ENCODE data around the gene ABCC8.

ABCC8 gene

DNA sequence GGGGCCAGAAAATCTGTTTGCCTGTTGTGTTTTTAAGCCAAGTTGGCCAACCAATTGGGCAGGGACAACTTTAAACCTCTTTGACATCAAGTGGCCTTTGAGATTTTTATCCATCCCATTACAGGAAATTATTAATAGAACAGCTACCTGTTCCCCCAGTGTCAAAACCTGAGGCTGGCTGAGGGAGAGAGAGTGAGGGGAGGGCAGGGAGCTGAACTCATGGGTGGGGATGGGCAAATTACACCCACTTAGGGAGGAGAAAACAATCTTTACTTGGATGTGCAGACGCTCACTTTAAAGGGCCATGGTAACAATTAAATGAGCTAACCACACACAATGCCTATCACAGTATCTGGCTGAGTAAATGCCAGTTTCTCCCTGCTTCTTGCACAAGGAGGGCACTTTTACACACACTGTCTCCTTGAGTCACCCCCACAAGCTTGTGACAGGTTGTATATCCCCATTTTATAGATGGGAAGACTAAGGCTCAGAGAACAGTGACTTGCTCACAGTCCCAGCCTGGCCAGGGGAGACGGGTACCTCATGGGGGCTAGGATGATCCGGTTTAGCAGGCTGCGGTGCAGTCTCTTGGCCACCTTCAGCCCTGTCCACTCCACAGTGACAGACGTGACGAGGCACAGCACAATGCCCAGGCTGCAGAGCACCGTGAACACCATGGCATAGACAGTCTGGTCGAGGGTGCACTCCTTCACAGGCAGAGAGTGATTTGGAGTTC, 70.4 kb downstream of the ABCC8 start:
- no peak for DNase-seq

DNA sequence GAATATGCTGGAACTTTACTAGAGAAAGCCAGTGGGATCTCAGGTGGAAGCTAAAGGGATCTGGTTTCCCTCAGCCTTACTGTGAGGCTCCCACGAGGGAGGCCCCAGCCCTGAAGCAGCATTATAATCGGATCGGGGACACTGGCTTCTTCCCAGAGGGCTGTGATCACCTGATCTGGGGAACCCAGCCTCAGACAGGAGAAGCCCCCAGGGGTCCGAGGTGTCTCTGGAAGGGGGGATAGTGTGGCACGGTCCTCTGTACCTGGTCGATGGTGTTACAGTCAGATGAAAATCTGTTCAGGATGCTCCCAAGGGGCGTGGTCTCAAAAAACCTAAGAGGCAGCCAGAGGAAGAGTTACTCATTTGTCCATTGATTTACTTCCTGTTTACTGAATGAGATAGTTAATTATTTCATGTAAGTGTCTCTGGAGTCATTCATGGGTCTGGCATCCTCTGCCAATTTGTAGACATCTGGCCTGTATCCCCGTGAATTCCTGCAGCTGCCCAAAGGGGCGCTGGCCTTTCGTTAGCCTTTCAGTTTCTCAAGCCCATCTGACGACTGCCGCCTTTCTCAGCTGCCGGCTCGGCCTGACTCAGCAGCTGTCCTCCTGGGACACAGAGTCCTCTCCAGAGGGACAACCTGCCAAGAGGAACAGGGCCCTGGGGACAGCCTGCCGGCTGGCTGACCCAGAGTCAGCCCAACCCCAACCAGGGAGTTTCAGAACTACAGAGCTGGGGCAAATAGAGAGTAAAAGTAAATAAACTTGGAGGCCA, 71.2 kb downstream of the ABCC8 start:
- DNase-seq, result peak in 49 of 56 donors; percentile 6 to 83 (median 50)

DNA sequence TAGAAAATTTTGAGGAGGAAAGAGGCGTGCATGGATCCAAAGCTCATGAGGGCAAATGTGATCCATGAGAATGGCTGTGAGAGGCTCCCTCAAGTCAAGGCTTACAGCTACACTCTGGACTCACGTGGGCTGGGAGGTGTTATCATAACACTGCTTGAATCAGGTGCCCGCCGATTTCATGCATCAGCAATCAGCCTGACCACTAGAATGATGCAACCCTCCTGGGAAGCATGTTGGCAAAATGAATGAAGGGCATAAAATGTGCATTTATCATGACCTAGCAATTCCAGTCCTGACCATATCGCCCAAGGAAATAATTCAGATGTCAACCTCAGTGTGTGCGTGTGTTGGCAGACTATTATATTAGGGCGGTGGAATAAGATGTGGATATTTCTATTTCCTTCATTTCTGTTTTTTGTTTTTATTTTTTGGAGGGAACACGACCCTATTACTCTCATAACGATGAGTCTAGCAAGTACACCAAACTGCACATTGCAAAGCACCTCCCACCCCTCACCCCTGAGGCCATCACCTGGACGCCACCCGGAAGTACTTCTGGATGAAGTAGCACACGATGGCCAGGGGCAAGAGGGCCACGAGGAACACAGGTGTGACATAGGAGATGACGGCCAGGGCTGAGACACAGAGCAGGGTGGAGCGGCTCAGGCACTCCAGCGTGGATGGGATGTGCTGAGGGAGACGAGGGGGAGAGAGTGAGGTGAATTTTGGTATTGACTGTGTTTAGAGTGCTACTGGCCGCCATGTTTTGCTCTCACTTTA, 72.5 kb downstream of the ABCC8 start:
- no peak for DNase-seq

DNA sequence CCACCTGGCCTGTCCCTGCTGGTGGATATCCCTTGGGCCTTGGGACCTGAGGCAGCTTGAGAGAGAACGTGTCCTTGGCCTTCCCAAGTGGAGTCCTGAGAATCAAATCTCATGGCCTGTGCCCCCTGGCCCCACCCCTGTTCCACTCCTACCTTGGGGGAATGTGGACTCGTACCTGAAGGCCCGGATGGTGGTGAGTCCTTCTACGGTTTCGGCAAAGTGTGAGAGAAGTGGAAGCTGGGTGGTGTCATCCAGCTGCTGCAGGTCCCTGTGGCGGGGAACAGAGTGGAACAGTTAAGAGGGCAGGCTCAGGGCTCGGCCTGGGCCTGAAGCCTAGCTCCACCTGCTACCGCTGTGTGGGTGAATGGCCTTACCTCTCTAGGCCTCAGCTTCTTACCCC, 74.2 kb downstream of the ABCC8 start:
- DNase-seq, result no peak

DNA sequence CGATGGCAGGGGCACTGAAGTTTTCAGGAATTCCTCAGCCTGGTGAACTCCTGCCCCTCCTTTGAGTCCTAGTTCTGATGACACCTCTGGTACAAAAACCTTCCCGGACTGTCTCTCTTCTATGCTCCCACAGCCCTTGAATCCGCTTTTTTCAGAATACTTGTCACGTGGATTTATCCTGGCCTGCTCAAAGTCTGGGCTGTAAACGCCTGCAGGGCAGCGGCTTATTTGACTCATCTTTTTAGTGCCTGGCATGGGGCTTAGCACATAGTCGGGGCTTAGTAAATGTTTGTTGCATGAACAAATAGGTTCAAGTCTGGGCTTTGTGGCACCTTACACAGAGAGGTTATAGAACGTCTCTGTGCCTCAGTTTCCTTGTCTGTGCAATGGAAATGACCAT, 74.8 kb downstream of the ABCC8 start:
- DNase-seq, result no peak

DNA sequence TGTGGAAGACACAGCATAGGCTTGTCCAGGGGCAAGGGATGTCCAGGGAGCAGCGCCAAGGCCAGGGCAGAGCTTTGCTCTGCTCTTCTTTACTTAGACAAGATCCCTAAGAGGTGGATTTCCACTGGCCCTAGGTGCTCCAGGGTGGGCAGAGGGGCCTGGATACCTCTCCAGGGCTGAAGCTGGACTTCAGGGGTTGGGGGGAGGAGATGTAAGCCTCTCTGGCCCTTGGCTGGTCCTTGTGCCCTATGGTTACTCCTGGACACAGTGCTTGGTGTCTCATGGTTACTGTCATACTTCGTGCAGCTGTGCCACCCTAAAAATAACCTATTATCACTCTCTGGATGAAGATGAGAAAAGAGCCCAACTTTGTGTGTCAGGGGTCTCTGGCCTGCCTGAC, 75.3 kb downstream of the ABCC8 start:
- no peak for DNase-seq

DNA sequence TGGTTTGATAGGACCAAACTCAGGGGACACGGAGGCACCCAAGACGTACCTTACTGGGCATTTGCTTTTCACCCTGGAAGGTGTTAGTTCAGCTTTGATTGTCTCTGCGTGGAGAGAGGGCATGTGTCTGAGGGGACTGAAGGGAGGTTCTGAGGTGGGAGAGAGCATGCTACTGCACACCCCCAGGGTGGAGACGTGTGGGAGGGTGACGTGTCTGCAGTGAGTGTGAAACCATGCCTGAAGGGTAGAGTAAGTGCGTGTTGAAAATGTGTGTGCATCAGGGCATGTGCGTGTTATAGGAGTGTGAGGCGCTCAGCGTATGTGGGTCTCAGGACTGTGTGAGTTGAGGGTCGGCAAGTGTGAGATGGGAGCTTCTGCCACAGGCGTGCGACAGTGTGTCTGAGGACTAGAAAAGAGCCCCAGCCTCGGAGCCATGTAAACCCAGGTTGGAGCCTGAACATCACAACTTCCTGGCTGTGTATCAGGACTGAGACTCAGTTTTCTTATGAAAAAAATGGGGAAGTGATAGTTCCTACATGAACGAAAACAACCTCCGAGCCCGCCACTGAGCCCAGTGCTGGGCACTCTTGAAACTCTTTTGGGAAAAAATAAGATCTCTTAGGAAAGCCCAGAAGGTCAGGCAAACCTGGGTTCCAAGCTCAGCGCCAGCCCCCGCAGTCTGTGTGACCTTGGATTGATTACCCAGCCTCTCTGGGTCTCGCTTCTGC, 76.4 kb downstream of the ABCC8 start:
- no peak for DNase-seq

DNA sequence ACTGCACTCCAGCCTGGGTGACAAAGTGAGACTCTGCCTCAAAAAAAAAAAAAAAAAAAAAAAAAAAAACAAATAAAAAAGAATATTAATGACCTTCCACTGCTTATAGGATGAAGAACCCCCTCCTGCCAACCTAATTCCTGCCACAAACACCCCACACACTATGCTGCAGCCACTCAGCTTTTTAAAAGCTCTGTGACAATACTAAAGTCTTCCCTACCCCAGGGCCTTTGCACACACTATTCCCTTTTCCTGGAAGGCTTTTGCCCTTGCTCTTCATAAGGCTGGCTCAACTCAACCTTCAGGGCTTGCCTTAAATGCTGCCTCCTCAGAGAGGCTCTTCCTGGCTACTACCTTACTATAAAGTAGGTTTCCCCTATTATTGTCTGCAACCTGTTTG, 77.4 kb downstream of the ABCC8 start:
- DNase-seq, result no peak

DNA sequence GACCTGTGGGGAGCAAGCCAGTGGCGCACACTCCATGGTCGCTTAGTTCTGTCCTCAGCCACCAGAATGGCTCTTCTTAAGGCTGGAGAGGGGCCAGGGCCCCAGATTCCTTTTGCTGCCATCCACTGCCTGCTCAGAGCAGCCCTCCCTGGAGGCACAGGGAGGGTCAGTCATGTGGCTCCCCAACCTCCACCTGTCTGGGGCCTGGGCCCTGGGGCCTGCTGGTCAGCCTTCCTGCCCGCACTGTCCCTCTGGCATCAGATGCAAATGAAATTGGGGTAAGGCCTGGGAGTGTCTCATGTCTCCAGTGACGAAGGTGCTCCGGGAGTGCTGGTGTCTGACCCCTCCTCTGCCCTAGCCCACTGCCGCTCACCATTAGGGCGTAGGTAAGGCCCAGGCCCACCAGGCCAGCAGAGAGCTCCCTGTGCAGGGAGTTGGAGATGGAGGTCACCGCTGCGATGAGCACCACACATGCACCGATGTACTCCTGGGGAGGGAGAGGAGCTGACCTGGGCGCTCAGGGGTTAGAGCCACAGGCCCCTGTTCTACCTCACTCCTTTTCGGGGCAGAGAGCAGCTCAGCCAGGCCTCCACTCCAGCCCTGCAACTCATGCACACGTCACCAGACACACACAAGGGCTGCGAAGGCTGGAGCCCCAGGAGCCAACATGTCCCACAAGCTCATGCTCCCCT, 79.2 kb downstream of the ABCC8 start:
- DNase-seq, result no peak

DNA sequence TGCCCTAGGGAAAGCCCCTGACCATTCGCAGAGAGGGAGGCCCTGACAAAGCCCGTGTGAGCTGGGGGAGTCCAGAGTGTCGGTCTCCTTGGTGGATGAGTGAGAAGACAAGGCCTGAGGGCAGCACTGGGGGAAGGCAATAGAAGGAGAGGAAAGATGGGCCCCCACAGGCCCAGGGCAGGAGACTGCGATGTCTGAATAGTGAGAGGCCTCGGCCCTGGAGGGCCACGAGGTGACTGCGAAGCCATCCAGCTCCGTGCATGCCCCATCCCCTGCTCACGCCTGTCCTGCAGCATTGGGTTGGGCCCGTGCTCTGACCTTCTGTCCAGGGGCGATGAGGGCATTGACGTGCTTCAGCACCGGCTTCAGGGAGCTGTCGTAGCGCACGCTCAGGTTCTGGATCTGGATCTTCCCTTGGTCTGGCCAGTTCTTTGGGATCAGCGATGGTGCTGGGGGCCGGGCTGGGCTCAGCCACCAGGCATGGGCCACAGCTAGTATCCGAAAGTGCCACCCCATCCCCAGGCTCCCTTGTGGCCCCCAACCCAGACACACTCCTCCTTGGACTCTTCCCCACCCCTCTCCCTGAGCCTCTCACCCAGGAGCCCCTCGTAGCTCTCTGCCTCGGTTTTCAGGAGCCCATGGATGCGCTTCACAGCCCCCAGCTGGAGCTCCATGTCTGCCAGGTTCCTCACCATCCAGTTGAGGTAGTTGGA, 79.9 kb downstream of the ABCC8 start:
- DNase-seq, result no peak

DNA sequence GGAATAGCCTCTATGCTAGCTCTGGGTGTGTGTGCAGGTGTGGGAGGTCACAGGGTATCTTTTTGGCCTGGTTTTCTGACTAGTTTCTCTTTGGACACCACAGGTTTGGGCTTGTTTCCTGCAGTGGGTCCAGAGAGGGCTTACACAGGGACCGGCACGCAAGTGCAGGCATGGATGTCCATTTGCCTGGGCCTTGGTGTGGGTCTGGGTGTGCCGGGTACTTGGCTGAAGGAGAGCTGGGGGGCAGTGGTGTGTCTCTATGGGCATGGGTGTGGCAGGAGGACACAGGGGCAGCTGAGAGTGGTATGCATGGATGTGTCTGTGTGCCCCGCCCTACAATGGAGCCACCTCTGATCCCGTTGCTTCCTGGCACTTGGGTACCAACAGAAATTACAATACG, 80.7 kb downstream of the ABCC8 start:
- DNase-seq, result no peak

DNA sequence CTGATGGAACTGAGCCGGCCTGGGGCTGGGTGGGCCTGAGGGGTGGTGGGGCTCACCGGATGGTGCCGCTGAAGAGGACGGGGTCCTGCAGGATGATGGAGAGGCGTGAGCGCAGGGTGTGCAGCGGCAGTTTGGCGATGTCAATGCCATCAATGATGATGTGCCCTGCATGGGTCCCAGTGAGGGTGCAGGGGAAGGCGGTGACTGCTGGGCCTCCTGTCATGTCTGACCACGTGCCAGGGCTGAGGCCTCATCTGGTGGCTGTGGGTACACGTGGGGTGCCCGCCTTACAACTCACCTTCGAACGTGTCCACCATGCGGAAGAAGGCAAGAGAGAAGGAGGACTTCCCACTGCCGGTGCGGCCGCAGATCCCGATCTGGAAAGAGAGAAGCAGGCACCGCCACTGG, 81.1 kb downstream of the ABCC8 start:
- no peak for DNase-seq

DNA sequence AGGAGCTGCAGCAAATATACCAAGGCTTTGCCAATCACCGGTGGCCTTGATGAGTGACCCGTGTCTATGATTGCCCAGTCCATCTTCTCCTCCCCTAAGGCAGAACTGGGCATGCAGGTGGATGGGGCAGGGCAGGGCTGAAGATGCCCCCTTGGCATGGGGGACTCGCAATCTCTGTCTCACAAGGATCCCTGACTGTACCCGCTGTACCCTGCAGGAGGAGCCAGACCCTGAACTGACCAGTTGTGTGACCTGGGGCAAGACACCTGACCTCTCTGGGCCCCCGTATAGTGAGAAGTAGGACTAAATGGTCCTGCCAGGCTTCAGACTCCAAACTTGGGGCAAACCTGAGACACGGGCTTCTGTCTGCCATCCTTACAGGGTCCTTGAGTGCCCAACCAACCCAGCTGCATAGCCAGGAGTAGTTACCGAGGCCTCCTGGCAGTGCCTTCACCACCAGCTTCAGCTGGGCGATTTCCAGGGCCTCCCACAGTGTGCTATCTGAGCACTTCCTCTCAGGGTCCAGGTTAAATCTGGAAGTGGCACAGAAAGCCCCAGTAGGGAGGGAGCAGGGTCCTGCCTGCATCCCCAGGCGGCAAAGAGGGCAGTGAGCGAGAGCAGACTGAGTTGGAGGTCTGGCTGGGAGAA, 81.8 kb downstream of the ABCC8 start:
- DNase-seq, result no peak

DNA sequence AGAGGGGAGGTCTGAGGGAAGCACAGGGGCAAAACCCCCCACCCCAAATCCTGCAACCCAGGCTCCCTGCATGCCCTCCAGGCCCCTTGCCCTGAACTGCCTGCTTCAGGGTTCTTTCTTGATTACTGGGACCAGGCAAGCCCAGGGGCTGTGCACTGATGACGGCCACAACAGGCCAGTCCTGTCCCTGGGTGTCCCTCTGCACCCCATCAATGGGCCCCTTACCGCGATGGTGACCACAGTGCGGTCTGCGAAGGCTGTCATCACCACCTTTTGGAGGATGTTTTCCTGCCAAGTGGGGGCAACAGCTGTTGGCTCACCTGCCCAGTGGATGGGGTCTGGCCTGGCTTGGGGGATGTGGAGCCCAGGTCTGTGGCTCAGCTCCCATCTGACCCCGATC, 83.2 kb downstream of the ABCC8 start:
- DNase-seq, result no peak

DNA sequence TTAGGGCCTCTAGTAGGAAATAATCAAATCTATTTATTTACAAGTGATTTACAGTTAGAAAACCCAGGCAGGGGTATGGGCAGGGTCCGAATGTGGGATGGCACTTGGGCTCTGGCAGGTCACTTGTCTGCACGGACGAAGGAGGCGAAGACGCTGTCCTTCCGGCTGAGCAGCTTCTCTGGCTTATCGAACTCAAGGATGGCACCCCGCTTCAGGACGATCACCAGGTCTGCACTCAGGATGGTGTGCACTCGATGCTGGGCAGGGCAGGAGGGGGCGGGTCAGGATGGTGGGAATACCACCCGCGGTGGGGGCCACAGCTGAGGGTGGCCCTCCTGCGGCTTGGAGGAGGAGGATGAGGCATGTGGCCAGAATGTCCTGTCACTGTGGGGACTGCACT, 83.8 kb downstream of the ABCC8 start:
- DNase-seq, result no peak

DNA sequence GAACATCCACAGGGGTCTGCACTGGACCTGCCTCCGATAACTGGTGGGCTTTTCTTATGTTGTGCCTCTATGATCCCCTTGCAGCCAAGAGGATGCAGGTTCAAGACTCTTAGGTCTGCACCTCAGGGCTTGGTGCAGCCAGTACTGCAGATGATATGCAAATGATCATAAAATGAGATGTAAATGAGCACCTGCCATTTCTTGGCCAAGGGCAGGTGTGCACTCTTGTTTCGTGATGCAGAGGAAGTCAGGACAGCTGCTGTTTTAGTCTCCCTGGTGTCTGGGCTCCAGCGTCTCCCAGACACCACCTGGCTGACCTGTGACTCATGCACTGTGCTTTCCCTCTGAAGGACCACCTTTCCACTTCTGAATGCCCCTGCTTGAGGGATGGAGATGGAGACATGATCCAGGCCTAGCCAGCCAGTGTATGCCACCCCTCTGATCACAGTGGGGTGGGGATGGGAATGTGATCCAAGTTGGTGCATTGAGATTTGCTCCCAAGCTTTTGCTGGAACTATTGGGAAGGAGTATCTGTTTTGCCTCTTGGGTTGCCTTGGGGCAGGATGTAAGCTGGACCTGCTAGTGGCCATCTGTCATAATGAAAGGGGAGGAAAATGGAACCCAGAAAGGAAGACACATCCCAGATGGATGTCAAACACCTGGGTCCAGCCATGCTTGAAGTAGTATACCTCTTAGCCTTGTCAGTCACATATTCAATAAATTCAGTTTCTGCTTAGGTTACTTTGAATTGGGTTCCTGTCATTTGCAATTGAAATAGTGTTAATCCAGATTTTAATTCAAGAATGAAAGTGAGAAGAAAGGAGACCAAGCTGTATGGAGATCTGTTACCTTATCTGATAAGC, 84.9 kb downstream of the ABCC8 start:
- no peak for DNase-seq

DNA sequence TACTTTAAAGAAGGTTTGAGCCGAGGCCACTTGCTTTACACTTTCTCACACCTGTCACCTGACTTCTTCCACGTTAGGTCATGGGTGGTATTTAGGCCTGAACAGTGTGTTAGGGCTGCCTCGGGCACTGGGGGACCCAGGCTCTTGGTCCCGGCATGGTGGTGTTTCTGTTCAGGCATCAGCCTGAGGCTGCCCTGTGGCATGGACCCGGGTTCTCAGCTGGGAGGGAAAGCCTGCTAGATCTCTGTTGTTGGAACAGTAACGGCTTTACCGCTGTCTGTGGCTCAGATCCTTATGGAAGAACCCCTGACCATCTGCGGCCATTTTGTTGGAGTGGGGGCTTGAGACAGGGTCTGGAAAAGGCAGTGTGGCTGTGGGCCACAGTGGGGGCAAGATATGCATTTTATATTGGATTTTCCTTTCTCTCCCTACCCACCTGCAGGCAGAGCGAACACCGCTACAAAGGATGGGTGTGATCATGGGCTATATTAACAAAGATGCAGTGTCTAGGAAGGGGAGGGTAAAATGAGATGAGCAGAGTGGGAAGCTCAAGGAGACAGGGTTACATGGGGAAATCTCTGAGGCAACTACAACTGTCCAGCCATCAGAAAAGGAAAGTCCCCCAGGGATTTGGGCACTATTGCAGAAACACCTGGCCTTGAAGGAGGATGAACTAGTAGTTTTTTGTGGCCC, 86.5 kb downstream of the ABCC8 start:
- DNase-seq, result no peak

All from amygdala (tissue), 56 donors.